ENCODE data around the gene GOLT1B.

GOLT1B gene

DNA sequence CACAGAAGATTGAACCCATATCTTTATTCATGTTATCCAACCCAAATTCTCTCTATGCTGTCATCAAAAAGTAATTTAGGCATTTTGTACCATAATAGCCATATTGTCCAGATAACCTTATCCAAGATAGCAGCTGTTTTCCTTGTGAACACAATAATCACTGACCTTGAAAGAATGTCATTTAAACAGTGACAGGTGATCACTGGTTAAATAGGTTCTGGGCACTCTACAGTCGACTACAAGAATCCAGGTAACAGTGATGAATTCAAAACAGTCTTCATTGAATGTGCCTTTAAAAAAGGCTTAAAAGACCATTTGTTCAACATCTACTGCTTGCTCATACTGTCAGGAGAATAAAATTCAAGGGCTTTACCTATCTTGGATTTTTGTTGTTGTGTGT is 20.0 kb downstream of the GOLT1B start:
- TF ChIP-seq, protein P1, sequence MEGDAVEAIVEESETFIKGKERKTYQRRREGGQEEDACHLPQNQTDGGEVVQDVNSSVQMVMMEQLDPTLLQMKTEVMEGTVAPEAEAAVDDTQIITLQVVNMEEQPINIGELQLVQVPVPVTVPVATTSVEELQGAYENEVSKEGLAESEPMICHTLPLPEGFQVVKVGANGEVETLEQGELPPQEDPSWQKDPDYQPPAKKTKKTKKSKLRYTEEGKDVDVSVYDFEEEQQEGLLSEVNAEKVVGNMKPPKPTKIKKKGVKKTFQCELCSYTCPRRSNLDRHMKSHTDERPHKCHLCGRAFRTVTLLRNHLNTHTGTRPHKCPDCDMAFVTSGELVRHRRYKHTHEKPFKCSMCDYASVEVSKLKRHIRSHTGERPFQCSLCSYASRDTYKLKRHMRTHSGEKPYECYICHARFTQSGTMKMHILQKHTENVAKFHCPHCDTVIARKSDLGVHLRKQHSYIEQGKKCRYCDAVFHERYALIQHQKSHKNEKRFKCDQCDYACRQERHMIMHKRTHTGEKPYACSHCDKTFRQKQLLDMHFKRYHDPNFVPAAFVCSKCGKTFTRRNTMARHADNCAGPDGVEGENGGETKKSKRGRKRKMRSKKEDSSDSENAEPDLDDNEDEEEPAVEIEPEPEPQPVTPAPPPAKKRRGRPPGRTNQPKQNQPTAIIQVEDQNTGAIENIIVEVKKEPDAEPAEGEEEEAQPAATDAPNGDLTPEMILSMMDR (IDR thresholded peaks at IDR 0.05; ENCODE audit: insufficient read depth, low read depth, low read length, missing control alignments) = no peak
- DNase-seq (ENCODE audit: low read depth) = no peak

DNA sequence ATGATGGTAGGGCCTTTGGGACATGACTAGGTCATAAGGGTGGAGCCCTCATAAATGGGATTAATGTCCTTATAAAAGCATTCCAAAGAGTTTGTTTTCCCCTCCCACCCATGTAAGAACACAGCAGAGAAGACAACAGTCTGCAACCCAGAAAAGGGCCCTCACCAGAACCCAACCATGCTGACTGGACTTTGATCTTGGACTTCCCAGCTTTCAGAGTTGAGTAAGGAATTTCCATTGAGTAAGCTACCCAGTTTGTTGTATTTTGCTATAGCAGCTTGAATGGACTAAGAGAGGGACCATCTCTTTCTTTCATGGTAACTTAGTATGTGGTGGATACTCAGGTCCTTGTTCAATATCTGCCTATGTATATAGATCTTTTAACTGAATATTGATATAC is 21.6 kb downstream of the GOLT1B start:
- TF ChIP-seq, protein P1 (IDR thresholded peaks at IDR 0.05; ENCODE audit: insufficient read depth, low read depth, low read length, missing control alignments) = no peak
- H3K4me3 ChIP-seq (ENCODE audit: low read depth, low read length) = no peak overlapping the region
- no peak for DNase-seq (ENCODE audit: low read depth)

More for the DNA sequence above, 20.0 kb downstream of the GOLT1B start:
- no peak overlapping the region for H3K4me3 ChIP-seq (ENCODE audit: low read depth, low read length)

DNA sequence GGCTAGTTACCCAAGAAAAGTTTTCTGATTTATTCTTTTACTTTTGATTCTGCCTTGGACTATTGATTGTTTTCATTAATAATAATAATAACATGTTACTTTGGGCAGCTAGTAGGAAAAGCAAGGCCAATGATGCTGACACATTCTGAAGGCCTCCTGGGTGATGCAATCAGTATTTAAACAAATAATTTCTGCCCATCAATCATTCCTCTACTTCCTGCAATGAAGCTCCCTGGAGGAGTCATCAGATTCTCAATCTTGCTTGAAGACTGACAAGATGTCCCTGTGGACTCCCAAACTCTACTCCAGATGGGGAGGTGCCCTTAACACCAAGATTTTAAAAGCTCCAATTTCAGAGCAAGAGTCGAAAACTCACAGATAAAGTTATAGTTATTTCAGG is 24.5 kb downstream of the GOLT1B start, which contains the start of gene SPX:
Gene SPX, plus strand, starts transcription at position 244 of the 400 bp plus-strand sequence. CDS start 177 bp downstream, outside the sequence.
- H3K4me3 ChIP-seq (ENCODE audit: low read depth, low read length) = no peak within 1 kb of the TSS
- TF ChIP-seq, protein P1 (IDR thresholded peaks at IDR 0.05; ENCODE audit: insufficient read depth, low read depth, low read length, missing control alignments) = no peak
- DNase-seq (ENCODE audit: low read depth) = no peak

DNA sequence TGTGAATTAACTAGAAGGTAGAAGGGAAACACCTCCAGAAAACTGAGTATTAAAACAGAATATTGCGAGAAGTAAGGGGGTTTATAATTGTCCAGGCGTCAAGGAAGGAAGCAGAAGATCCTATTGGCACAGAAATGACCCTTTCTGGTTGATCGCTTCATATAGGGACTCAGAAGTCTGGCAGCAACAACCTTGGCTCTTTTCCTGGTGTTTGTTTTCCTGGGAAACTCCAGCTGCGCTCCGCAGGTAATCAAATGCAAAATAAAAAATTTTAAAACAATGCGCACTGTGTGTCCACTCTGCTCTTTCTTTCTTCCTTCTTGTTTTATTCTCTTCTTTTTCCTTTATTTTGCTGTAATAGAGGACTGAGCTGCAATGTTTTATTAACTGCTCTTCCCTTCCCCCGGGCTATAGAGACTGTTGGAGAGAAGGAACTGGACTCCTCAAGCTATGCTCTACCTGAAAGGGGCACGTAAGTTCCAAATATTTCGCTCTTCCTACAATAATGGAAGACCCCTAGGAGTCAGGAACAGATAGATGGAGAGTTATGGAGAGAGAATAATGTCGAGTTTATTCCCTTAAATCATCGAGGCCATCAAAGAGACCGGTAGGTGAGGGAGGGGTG is 25.2 kb downstream of the GOLT1B start:
- DNase-seq (ENCODE audit: low read depth) = no peak
- TF ChIP-seq, protein P1 (IDR thresholded peaks at IDR 0.05; ENCODE audit: insufficient read depth, low read depth, low read length, missing control alignments) = no peak
- no peak overlapping the region for H3K4me3 ChIP-seq (ENCODE audit: low read depth, low read length)

DNA sequence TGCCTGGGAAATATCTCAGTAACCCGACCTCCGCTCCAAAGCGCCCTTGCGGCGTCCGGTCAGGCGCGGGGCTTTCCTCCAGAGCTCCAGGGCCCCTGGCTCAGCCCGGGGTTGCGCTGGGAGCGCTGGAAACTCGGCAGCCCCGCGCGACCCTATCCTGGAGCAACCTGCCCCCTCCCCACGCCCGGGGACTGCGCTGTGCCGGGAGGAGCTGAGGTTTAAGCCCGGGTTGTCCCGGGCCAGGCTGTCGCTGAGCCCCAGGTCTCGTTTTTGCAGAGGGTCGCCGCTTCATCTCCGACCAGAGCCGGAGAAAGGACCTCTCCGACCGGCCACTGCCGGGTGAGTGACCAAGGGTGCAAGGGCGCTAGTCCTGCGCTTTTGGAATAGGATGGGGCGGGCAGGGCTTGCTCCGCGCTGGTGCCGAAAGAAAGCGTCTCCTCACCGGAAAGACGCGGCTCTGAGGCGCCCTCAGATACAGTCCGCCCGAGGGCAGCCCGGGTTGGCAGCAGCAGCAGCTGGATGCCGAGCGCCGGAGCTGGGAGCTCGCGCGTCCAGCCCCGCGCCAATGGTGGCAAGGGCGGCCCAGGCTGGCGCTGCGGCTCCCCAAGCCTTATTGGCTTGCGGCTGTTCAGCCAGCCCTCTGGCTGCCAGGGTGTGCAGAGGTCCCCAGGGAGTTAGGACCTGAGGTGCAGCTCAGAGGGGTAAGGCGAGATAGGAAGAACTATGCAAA is 26.0 kb downstream of the GOLT1B start:
- TF ChIP-seq, protein P1 (IDR thresholded peaks at IDR 0.05; ENCODE audit: insufficient read depth, low read depth, low read length, missing control alignments) = no peak
- DNase-seq (ENCODE audit: low read depth) = peak; percentile 75
- peak overlapping the region; percentile 78 for H3K4me3 ChIP-seq (ENCODE audit: low read depth, low read length)

DNA sequence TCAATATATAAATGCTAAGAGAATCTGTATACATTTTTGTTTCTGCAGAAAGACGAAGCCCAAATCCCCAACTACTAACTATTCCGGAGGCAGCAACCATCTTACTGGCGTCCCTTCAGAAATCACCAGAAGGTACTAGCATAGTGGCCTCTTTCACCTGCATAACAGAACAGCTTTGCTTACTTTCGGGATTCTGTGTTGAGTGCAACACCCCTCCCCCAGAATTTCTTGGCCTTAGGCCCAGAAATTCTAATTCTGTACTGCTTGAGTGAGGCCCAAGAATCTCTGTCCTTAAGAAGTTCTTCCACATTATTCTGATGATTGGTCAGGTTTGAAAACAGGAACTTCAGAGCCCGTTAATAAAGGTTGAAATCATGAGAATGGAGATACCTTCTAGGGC is 27.4 kb downstream of the GOLT1B start:
- no peak overlapping the region for H3K4me3 ChIP-seq (ENCODE audit: low read depth, low read length)
- TF ChIP-seq, protein P1 (IDR thresholded peaks at IDR 0.05; ENCODE audit: insufficient read depth, low read depth, low read length, missing control alignments) = no peak
- no peak for DNase-seq (ENCODE audit: low read depth)

All from GM12865 (cell line).